ENCODE results near the gene RSPO1. TPM values are rescaled to one million over a fixed set of nuclear protein-coding genes. Genes with fewer than 3 reads are reported as not detected.

RSPO1 gene
- total RNA-seq, 1 donor from 2014 or later: 0.20 TPM

GRCh38 chr1:37655274-37655673, 20.6 kb upstream of the RSPO1 start:
- TF ChIP-seq CTCF (IDR thresholded peaks at IDR 0.05; ENCODE audit: unreplicated experiment): no peak
- no peaks in the 10 kb centered on the region for H3K9me3 Mint-ChIP-seq
- no peaks in the 10 kb centered on the region for H3K4me1 Mint-ChIP-seq
- H3K4me3 Mint-ChIP-seq: no peak overlapping the region
- DNase-seq (ENCODE audit: low spot score in 2 of 2, unreplicated experiment in 2 of 2): no peak
- no peaks in the 10 kb centered on the region for H3K36me3 Mint-ChIP-seq
- H3K27ac Mint-ChIP-seq: no peak overlapping the region
- peaks cover 45% of the 10 kb centered on the region for H3K27me3 Mint-ChIP-seq (ENCODE audit: low read depth)

GRCh38 chr1:37653906-37654305, 19.2 kb upstream of the RSPO1 start:
- no peak for DNase-seq (ENCODE audit: low spot score in 2 of 2, unreplicated experiment in 2 of 2)
- TF ChIP-seq CTCF (IDR thresholded peaks at IDR 0.05; ENCODE audit: unreplicated experiment): no peak
- Mint-ChIP-seq H3K9me3 (no peaks in the 10 kb centered on the region), H3K4me3 (no peak overlapping the region), H3K27ac (no peak overlapping the region), H3K36me3 (no peaks in the 10 kb centered on the region), H3K4me1 (peaks cover 2% of the 10 kb centered on the region), H3K27me3 (ENCODE audit: low read depth) (peaks cover 45% of the 10 kb centered on the region)

GRCh38 chr1:37652976-37653375, 18.3 kb upstream of the RSPO1 start:
- H3K4me3 Mint-ChIP-seq: no peak overlapping the region
- no peaks in the 10 kb centered on the region for H3K9me3 Mint-ChIP-seq
- peaks cover 2% of the 10 kb centered on the region for H3K4me1 Mint-ChIP-seq
- H3K36me3 Mint-ChIP-seq: no peaks in the 10 kb centered on the region
- H3K27ac Mint-ChIP-seq: no peak overlapping the region
- peaks cover 48% of the 10 kb centered on the region for H3K27me3 Mint-ChIP-seq (ENCODE audit: low read depth)
- no peak for DNase-seq (ENCODE audit: low spot score in 2 of 2, unreplicated experiment in 2 of 2)
- no peak for TF ChIP-seq CTCF (IDR thresholded peaks at IDR 0.05; ENCODE audit: unreplicated experiment)

- Mint-ChIP-seq H3K4me1 (peaks cover 2% of the 10 kb centered on the region), H3K27ac (no peak overlapping the region), H3K4me3 (no peak overlapping the region), H3K9me3 (no peaks in the 10 kb centered on the region), H3K27me3 (ENCODE audit: low read depth) (peaks cover 50% of the 10 kb centered on the region), H3K36me3 (no peaks in the 10 kb centered on the region)
- no peak for TF ChIP-seq CTCF (IDR thresholded peaks at IDR 0.05; ENCODE audit: unreplicated experiment)
- no peak for DNase-seq (ENCODE audit: low spot score in 2 of 2, unreplicated experiment in 2 of 2)
Measured at GRCh38 chr1:37651803-37652202, 17.1 kb upstream of the RSPO1 start.

- Mint-ChIP-seq H3K27me3 (ENCODE audit: low read depth) (peaks cover 48% of the 10 kb centered on the region), H3K27ac (no peak overlapping the region), H3K4me1 (peaks cover 2% of the 10 kb centered on the region), H3K36me3 (no peaks in the 10 kb centered on the region), H3K4me3 (no peak overlapping the region), H3K9me3 (no peaks in the 10 kb centered on the region)
- no peak for TF ChIP-seq CTCF (IDR thresholded peaks at IDR 0.05; ENCODE audit: unreplicated experiment)
- no peak for DNase-seq (ENCODE audit: low spot score in 2 of 2, unreplicated experiment in 2 of 2)
Measured at GRCh38 chr1:37650721-37651120, 16.0 kb upstream of the RSPO1 start.

DNA sequence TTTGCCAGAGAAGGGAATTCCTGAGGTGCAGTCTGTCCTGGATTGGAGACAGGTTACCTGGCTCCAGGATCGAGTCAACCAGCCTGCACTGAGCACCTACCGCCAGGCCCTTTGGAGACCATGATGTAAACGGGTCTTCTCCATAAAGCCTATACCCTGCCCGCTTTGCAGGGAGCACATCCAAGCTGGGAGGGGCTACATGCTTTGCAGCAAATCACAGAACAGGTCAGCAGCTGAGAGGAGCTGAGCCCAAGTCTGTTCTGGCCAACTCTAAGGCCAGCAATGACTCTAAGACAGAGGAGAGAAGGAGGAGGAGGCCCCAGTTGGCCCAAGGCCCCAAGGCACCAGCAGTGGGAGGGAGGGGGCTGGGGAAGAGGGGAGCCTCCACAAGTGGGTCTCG, 15.5 kb upstream of the RSPO1 start:
- H3K27ac Mint-ChIP-seq: no peak overlapping the region
- no peak overlapping the region for H3K4me3 Mint-ChIP-seq
- H3K4me1 Mint-ChIP-seq: peaks cover 2% of the 10 kb centered on the region
- peaks cover 45% of the 10 kb centered on the region for H3K27me3 Mint-ChIP-seq (ENCODE audit: low read depth)
- DNase-seq (ENCODE audit: low spot score in 2 of 2, unreplicated experiment in 2 of 2): no peak
- no peaks in the 10 kb centered on the region for H3K9me3 Mint-ChIP-seq
- no peaks in the 10 kb centered on the region for H3K36me3 Mint-ChIP-seq
- TF ChIP-seq CTCF (IDR thresholded peaks at IDR 0.05; ENCODE audit: unreplicated experiment): no peak
